SU-DHL-6 (cell line): ENCODE measurements around the gene OTUD4.
"Not testable (repeated sequence)": the region's sequence is repeated elsewhere in the genome, so short reads cannot be mapped to it uniquely, and the experiment has no call there.

ENCODE experiments used
- H2AFZ ChIP-seq: fragments of 200-600 bp; sonication (generic); 2 replicates; pipeline ENCODE4 v1.6.1; 2014; ENCODE audit warnings: low read depth, mild to moderate bottlenecking, moderate library complexity, mixed read lengths, antibody characterized with exemption, low read length; ENCODE audit not compliant: severe bottlenecking
- H3F3A ChIP-seq: fragments of 200-600 bp; shearing (Covaris generic); 2 replicates; pipeline ENCODE4 v1.6.0; 2016; ENCODE audit warnings: antibody characterized with exemption, mild to moderate bottlenecking; ENCODE audit not compliant: insufficient read depth
- H3K27ac ChIP-seq: fragments of 200-600 bp; sonication (generic); 2 replicates; pipeline ENCODE4 v1.5.1; 2016; ENCODE audit warnings: low read depth, mild to moderate bottlenecking, low read length, moderate library complexity, mixed read lengths
- H3K27me3 ChIP-seq: fragments of 200-600 bp; sonication (generic), shearing (Covaris generic); 2 replicates; pipeline ENCODE4 v1.6.0; 2014; ENCODE audit warnings: mild to moderate bottlenecking, low read length
- H3K36me3 ChIP-seq: fragments of 200-600 bp; sonication (generic); 2 replicates; pipeline ENCODE4 v1.6.1; 2014; ENCODE audit warnings: mild to moderate bottlenecking, low read length, mixed read lengths
- H3K4me2 ChIP-seq: fragments of 300-600, 200-600 bp; shearing (Covaris generic), sonication (generic); 2 replicates; pipeline ENCODE4 v1.6.0; 2014; ENCODE audit warnings: low read length, low read depth, mild to moderate bottlenecking; ENCODE audit not compliant: poor library complexity, severe bottlenecking
- H3K4me3 ChIP-seq: fragments of 200-600 bp; sonication (generic); 2 replicates; pipeline ENCODE4 v1.5.1; 2014; ENCODE audit warnings: antibody characterized with exemption, low read length, mild to moderate bottlenecking, mixed read lengths; ENCODE audit not compliant: insufficient read depth, poor library complexity, severe bottlenecking
- H3K79me2 ChIP-seq: fragments of 200-600 bp; sonication (generic); 2 replicates; pipeline ENCODE4 v1.6.1; 2014; ENCODE audit warnings: mild to moderate bottlenecking, low read length, moderate library complexity; ENCODE audit not compliant: insufficient read depth
- H3K9ac ChIP-seq: fragments of 200-600 bp; sonication (generic); 2 replicates; pipeline ENCODE4 v1.7.0; 2014; ENCODE audit warnings: mild to moderate bottlenecking, low read length
- H3K9me2 ChIP-seq: fragments of 200-600 bp; sonication (generic); replicated peaks from 2 replicates; pipeline ENCODE4 v1.6.1; 2014; ENCODE audit warnings: low read length; ENCODE audit not compliant: insufficient read depth
- H3K9me3 ChIP-seq: fragments of 200-600 bp; sonication (generic); 2 replicates; pipeline ENCODE4 v1.6.1; 2014; ENCODE audit warnings: low read length, mixed read lengths; ENCODE audit not compliant: insufficient read depth
- H4K20me1 ChIP-seq: fragments of 200-600 bp; sonication (generic); 2 replicates; pipeline ENCODE4 v1.6.1; 2014; ENCODE audit warnings: low read depth, mild to moderate bottlenecking, antibody characterized with exemption, low read length, moderate library complexity, mixed read lengths
- CTCF ChIP-seq: fragments of 200-600 bp; sonication (generic); IDR thresholded peaks from one replicate; pipeline ENCODE4 v1.5.1; 2017; ENCODE audit warnings: antibody characterized with exemption, mild to moderate bottlenecking, low read length, moderate library complexity; ENCODE audit not compliant: insufficient read depth, poor library complexity, severe bottlenecking
- EZH2phosphoT487 ChIP-seq: fragments of 200-600 bp; sonication (generic), shearing (Covaris generic); conservative IDR thresholded peaks from 2 replicates; pipeline ENCODE4 v1.6.1; 2018; ENCODE audit warnings: mild to moderate bottlenecking, antibody characterized with exemption, low read length, moderate library complexity, mixed read lengths

OTUD4 gene

GRCh38 chr4:145180298-145181090, at the start of gene OTUD4:
Gene OTUD4, minus strand, starts transcription at chr4:145180589. Its CDS starts 616 bp downstream, at chr4:145179973.
- H3K27ac ChIP-seq, result peak within 1 kb of the TSS; percentile 91
- peak within 1 kb of the TSS; percentile 91 for H2AFZ ChIP-seq
- H4K20me1 ChIP-seq, result no peaks in the 10 kb centered on the region
- H3K79me2 ChIP-seq, result peaks cover 40% of the 10 kb centered on the region
- H3K4me2 ChIP-seq, result peak within 1 kb of the TSS; percentile 83
- no peaks in the 10 kb centered on the region for H3K27me3 ChIP-seq
- H3K9me3 ChIP-seq, result no peaks in the 10 kb centered on the region
- H3K4me3 ChIP-seq, result peak within 1 kb of the TSS; percentile 88
- H3K9ac ChIP-seq, result peak within 1 kb of the TSS; percentile 82
- H3K36me3 ChIP-seq, result no peaks in the 10 kb centered on the region
- TF ChIP-seq CTCF, result no peak
- TF ChIP-seq EZH2phosphoT487, result no peak
- no peaks in the 10 kb centered on the region for H3K9me2 ChIP-seq
- H3F3A ChIP-seq, result peaks cover 9% of the 10 kb centered on the region

GRCh38 chr4:145223228-145223627, 42.8 kb upstream of the OTUD4 start:
- not testable (repeated sequence) for H3K4me3 ChIP-seq, H2AFZ ChIP-seq, H3K36me3 ChIP-seq, H3K4me2 ChIP-seq, H4K20me1 ChIP-seq, H3K9me3 ChIP-seq, H3K79me2 ChIP-seq, H3K9ac ChIP-seq, H3F3A ChIP-seq, H3K9me2 ChIP-seq, H3K27ac ChIP-seq, H3K27me3 ChIP-seq

- H3F3A ChIP-seq, H3K9ac ChIP-seq, H3K79me2 ChIP-seq, H3K9me2 ChIP-seq, H3K4me2 ChIP-seq, H3K36me3 ChIP-seq, H3K27me3 ChIP-seq, H3K27ac ChIP-seq, H3K4me3 ChIP-seq, H3K9me3 ChIP-seq, H2AFZ ChIP-seq, H4K20me1 ChIP-seq: not testable (repeated sequence)
Measured at GRCh38 chr4:145221529-145221928, 41.1 kb upstream of the OTUD4 start.

- no peak overlapping the region for H3K27ac ChIP-seq
- no peaks in the 10 kb centered on the region for H3K9me2 ChIP-seq
- no peak overlapping the region for H2AFZ ChIP-seq
- H4K20me1 ChIP-seq, result no peaks in the 10 kb centered on the region
- no peaks in the 10 kb centered on the region for H3K27me3 ChIP-seq
- no peaks in the 10 kb centered on the region for H3K9me3 ChIP-seq
- H3K79me2 ChIP-seq, result no peaks in the 10 kb centered on the region
- no peak for TF ChIP-seq CTCF
- TF ChIP-seq EZH2phosphoT487, result no peak
- H3K9ac ChIP-seq, result no peak overlapping the region
- H3F3A ChIP-seq, result no peaks in the 10 kb centered on the region
- H3K4me3 ChIP-seq, result no peak overlapping the region
- H3K36me3 ChIP-seq, result no peaks in the 10 kb centered on the region
- no peak overlapping the region for H3K4me2 ChIP-seq
Measured at GRCh38 chr4:145219090-145219489, 38.7 kb upstream of the OTUD4 start.
